Lower leg skin (tissue), 3 donors: ENCODE results near the gene EPB41.

Source experiments
- POLR2A ChIP-seq, 2 donors: fragments of 450-650 bp; IDR thresholded peaks; one replicate each; pipeline ENCODE4 v1.6.1; 2016 to 2017; ENCODE audit warnings: antibody characterized with exemption in 2 of 2, mild to moderate bottlenecking in 1 of 2, moderate library complexity in 1 of 2
- TF ChIP-seq, protein P1 (sequence below), 3 donors: fragments of 450-650 bp; IDR thresholded peaks; one replicate each; pipeline ENCODE4 v1.5.1; 2016; ENCODE audit warnings: antibody characterized with exemption in 3 of 3, mild to moderate bottlenecking in 3 of 3, moderate library complexity in 2 of 3

DNA sequence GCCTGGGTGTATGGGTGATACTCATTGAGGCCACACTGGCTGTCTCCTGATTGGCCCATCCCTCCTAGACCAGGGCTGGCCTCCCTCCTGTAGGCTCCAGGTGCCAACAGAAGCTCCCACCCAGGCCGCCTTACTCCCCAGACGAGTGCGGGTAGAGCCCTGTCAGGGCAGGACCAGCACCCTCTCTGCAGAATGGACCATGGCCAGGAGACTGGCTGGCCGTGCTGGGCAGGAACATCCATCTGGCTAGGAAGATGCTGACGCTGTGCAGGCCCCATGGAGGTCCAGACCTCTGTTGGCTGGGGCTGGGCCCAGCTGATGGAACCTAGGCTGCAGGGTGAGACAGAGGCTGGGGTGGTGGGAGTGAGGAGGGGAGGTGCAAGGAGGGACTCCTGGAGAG is 25.0 kb upstream of the EPB41 start:
- TF ChIP-seq, protein P1, sequence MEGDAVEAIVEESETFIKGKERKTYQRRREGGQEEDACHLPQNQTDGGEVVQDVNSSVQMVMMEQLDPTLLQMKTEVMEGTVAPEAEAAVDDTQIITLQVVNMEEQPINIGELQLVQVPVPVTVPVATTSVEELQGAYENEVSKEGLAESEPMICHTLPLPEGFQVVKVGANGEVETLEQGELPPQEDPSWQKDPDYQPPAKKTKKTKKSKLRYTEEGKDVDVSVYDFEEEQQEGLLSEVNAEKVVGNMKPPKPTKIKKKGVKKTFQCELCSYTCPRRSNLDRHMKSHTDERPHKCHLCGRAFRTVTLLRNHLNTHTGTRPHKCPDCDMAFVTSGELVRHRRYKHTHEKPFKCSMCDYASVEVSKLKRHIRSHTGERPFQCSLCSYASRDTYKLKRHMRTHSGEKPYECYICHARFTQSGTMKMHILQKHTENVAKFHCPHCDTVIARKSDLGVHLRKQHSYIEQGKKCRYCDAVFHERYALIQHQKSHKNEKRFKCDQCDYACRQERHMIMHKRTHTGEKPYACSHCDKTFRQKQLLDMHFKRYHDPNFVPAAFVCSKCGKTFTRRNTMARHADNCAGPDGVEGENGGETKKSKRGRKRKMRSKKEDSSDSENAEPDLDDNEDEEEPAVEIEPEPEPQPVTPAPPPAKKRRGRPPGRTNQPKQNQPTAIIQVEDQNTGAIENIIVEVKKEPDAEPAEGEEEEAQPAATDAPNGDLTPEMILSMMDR (IDR thresholded peaks at IDR 0.05): no peak
- no peak for TF ChIP-seq POLR2A (IDR thresholded peaks at IDR 0.05)
